HepG2 (cell line): Measurements from ENCODE around the gene BMPR2. TPM values are rescaled to one million over a fixed set of nuclear protein-coding genes. Genes with fewer than 3 reads are reported as not detected.

ENCODE experiments used
- MLLT10 ChIP-seq: sonication (generic); formaldehyde crosslinking; IDR thresholded peaks from 2 replicates; pipeline ENCODE4 v1.4.0; 2020; ENCODE audit warnings: missing genetic modification reagents
- SP5 ChIP-seq: IDR thresholded peaks from 2 replicates; pipeline ENCODE4 v1.6.1; 2016; ENCODE audit warnings: low read depth, borderline replicate concordance
- STAG1 ChIP-seq: sonication (generic); formaldehyde crosslinking; IDR thresholded peaks from 2 replicates; pipeline ENCODE4 v1.4.0; 2020; ENCODE audit warnings: missing genetic modification reagents
- ZBTB40 ChIP-seq, 2 experiments: fragments of 450-650 bp in 1 of 2; sonication (generic) in 1 of 2; formaldehyde crosslinking in 1 of 2; IDR thresholded peaks; 2 replicates each; pipeline versions ENCODE4 v1.6.1 to v1.8.0; 2016 to 2022; ENCODE audit warnings: antibody characterized with exemption in 1 of 2, mild to moderate bottlenecking in 1 of 2, missing genetic modification reagents in 1 of 2
- ZFP1 ChIP-seq: IDR thresholded peaks from 2 replicates; pipeline ENCODE4 v1.6.1; 2016
- ZNF24 ChIP-seq: fragments of 450-650 bp; IDR thresholded peaks from 2 replicates; pipeline ENCODE4 v1.6.1; 2017; ENCODE audit warnings: antibody characterized with exemption, mild to moderate bottlenecking
- ZNF326 ChIP-seq: sonication (generic); formaldehyde crosslinking; IDR thresholded peaks from 2 replicates; pipeline ENCODE4 v1.4.0; 2020; ENCODE audit warnings: missing genetic modification reagents, borderline replicate concordance
- ZNF329 ChIP-seq: sonication (generic); formaldehyde crosslinking; IDR thresholded peaks from 2 replicates; pipeline ENCODE4 v1.9.0; 2021; ENCODE audit warnings: low read depth, mild to moderate bottlenecking, missing genetic modification reagents
- ZNF460 ChIP-seq: sonication (generic); formaldehyde crosslinking; IDR thresholded peaks from 2 replicates; pipeline ENCODE4 v1.5.1; 2020; ENCODE audit warnings: missing genetic modification reagents, mild to moderate bottlenecking, borderline replicate concordance
- ZNF501 ChIP-seq: sonication (generic); formaldehyde crosslinking; IDR thresholded peaks from 2 replicates; pipeline ENCODE4 v1.5.1; 2020; ENCODE audit warnings: mild to moderate bottlenecking, moderate library complexity, missing genetic modification reagents
- ZNF687 ChIP-seq: sonication (generic); formaldehyde crosslinking; IDR thresholded peaks from 2 replicates; pipeline ENCODE4 v1.5.1; 2020; ENCODE audit warnings: mild to moderate bottlenecking, missing genetic modification reagents, moderate library complexity
- polyA plus RNA-seq, 8 experiments: library from polyadenylated mRNA; depleted of rRNA in 3 of 8; stranded (reverse) in 7 of 8; unstranded in 1 of 8; fragments of >200 nt; fragmentation: Illumina TruSeq in 4 of 8; extraction: Trizol in 4 of 8; gene quantifications; 2 replicates each; pipeline versions ENCODE4 v1.2.1 to v1.2.3, GENCODE V29; 2011 to 2016; ENCODE audit warnings: low read depth in 4 of 8, missing spikeins in 1 of 8, mixed read lengths in 1 of 8; ENCODE audit not compliant: insufficient read depth in 1 of 8
- total RNA-seq, 5 experiments: library from RNA; depleted of rRNA; stranded (reverse); fragments of >200 nt; fragmentation: Illumina TruSeq; extraction: Trizol; gene quantifications; 2 replicates each; pipeline ENCODE4 v1.2.3, GENCODE V29; 2016; ENCODE audit warnings: low read depth in 1 of 5
- TF ChIP-seq, protein P1 (sequence below): sonication (generic); formaldehyde crosslinking; IDR thresholded peaks from 2 replicates; pipeline ENCODE4 v1.4.0; 2020; ENCODE audit warnings: missing genetic modification reagents, mild to moderate bottlenecking, borderline replicate concordance
- TF ChIP-seq, protein P2 (sequence below): sonication (generic); formaldehyde crosslinking; IDR thresholded peaks from 2 replicates; pipeline ENCODE4 v1.5.0; 2020; ENCODE audit warnings: missing genetic modification reagents

Gene BMPR2
- total and polyA plus RNA-seq, 2 of the 13 experiments (the other 11 are each of a cell fraction or from before 2014, with no cell fraction given) = 5.5 to 10.3 TPM

DNA sequence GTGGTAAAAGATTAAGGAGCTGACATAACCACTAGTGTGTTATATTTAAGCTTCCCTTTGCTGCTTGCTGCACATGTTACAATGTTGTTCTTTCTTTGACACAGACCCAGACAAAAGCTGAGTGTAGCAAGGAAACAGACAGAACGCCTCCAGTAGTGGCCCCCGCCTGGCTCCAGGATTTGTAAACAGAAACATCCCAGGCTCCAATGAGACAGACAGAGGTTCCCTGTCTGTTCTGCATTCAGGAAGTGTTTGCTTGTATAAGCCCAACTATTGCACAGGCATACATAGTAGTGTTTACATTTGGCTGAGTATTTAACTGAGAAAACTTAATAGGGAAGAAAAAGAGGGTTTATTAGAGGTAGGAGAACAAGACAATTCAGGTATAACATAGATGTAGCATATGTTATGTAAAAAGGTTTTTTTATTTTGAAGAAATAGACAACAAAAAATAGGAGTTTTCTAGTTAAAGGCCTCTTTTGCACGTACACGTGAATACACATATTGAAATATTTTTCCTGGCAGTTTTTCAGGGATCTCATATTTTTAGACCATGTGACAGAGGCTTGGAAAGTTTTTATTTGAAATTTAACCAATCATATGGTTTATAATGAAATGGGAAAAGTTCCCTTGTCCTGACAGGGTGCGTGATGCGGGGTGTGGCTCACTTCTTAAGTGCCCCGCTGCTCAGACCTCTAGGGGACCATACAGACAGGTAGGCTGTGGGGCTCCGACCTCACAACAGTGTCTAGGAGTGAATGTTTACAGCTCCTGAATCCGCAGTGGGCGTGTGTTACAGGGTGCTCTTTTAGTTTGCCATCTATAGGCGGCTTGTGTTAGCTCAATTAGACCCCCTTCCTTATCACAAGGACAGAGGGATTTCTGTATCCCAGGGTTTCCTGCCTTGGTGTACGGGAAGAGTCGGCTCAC, 118.4 kb downstream of the BMPR2 start (continued):
- no peak for TF ChIP-seq ZBTB40 (IDR thresholded peaks at IDR 0.05)
- TF ChIP-seq ZBTB40 (CRISPR knock-in tag; IDR thresholded peaks at IDR 0.05) = no peak
- TF ChIP-seq ZFP1 (CRISPR knock-in tag) = no peak; the same call in 1 of the 2 replicates
- TF ChIP-seq ZNF687 (CRISPR knock-in tag) = no peak
- no peak for TF ChIP-seq ZNF24
- TF ChIP-seq, protein P1, sequence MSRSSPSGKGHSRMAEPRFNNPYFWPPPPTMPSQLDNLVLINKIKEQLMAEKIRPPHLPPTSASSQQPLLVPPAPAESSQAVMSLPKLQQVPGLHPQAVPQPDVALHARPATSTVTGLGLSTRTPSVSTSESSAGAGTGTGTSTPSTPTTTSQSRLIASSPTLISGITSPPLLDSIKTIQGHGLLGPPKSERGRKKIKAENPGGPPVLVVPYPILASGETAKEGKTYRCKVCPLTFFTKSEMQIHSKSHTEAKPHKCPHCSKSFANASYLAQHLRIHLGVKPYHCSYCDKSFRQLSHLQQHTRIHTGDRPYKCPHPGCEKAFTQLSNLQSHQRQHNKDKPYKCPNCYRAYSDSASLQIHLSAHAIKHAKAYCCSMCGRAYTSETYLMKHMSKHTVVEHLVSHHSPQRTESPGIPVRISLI = no peak; the same call in 1 of the 2 replicates
- no peak for TF ChIP-seq ZNF460
- no peak for TF ChIP-seq STAG1 (CRISPR knock-in tag)
- TF ChIP-seq ZNF326 (CRISPR knock-in tag) = no peak
- no peak for TF ChIP-seq ZNF329 (CRISPR knock-in tag)
- no peak for TF ChIP-seq SP5 (CRISPR knock-in tag)
- no peak for TF ChIP-seq MLLT10 (CRISPR knock-in tag)
- TF ChIP-seq, protein P2, sequence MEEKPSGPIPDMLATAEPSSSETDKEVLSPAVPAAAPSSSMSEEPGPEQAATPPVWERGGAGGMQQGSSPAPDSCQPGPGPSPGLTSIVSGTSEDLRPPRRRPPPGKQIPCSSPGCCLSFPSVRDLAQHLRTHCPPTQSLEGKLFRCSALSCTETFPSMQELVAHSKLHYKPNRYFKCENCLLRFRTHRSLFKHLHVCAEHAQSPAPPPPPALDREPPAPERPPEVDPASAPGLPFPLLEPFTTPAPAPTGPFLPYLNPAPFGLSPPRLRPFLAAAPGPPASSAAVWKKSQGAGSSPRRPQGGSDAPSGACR (CRISPR knock-in tag) = 0 out of 2 replicates have a peak, but pooled peaks have one; percentile 46
- no peak for TF ChIP-seq ZNF501
